Activated CD4-positive, alpha-beta memory T cell treated with anti-CD3 and anti-CD28 coated beads for 36 hours (primary cell): ENCODE results near the gene SIGLEC11. TPM values are rescaled to one million over a fixed set of nuclear protein-coding genes. Genes with fewer than 3 reads are reported as not detected.
"Not testable (repeated sequence)": the region's sequence is repeated elsewhere in the genome, so short reads cannot be mapped to it uniquely, and the experiment has no call there.

ENCODE experiments used
- CTCF ChIA-PET: fragments of 350-600 bp; sonication (Branson Sonifier 250); formaldehyde crosslinking; loops from one replicate; lab custom pipeline; 2021; ENCODE audit warnings: antibody characterized with exemption, inconsistent platforms; lab: Charles Lee
- POLR2A ChIA-PET: fragments of 350-600 bp; sonication (Branson Sonifier 250); formaldehyde crosslinking; loops from one replicate; lab custom pipeline; 2021; ENCODE audit warnings: antibody characterized with exemption; lab: Charles Lee
- DNase-seq: peaks from one replicate; pipeline ENCODE4 v3.0.0-alpha.2; 2020
- H3K27ac Mint-ChIP-seq: one replicate; pipeline ENCODE4 v1.8.0; 2021; ENCODE audit warnings: mixed read lengths
- H3K27me3 Mint-ChIP-seq: one replicate; pipeline ENCODE4 v1.8.0; 2021; ENCODE audit warnings: mixed read lengths
- H3K36me3 Mint-ChIP-seq: one replicate; pipeline ENCODE4 v1.8.0; 2021; ENCODE audit warnings: mixed read lengths
- H3K4me1 Mint-ChIP-seq: one replicate; pipeline ENCODE4 v1.8.0; 2021; ENCODE audit warnings: low read depth, mixed read lengths
- H3K4me3 Mint-ChIP-seq: one replicate; pipeline ENCODE4 v1.8.0; 2021; ENCODE audit warnings: mild to moderate bottlenecking, mixed read lengths
- H3K9me3 Mint-ChIP-seq: one replicate; pipeline ENCODE4 v1.8.0; 2021; ENCODE audit warnings: mixed read lengths
- intact Hi-C: fragments of 100-400 bp; cut with micrococcal nuclease; formaldehyde crosslinking; loops from one replicate; pipeline ENCODE4 v1.15.1; 2023
- total RNA-seq, 2 experiments: library from RNA; stranded (reverse); gene quantifications; one replicate each; pipeline ENCODE4 v1.2.3, GENCODE V29; 2021

SIGLEC11 gene
- total RNA-seq, 2 experiments from 2014 or later = not detected

DNA sequence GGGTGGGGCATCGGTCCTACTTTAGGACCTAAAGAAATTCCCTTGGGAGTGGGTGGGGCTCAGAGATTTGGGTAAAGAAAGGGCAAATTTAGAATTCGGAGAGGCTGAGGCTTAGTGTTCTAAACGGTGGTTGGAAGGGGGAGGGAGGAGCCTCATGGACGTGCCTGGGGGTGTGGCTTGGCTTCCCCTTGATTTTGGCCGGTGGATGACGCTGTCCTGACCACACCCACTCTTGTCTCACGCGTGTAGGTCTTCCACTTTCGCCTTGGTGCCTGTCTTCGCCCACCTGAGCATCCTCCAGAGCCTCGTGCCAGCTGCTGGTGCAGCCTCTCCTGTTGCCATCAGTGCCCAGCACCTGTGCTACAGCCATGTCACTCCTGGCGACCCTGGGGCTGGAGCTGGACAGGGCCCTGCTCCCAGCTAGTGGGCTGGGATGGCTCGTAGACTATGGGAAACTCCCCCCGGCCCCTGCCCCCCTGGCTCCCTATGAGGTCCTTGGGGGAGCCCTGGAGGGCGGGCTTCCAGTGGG lies 30.4 kb downstream of the SIGLEC11 start:
- peak overlapping the region; percentile 98 for H3K4me3 Mint-ChIP-seq
- peaks cover 46% of the 10 kb centered on the region for H3K36me3 Mint-ChIP-seq
- H3K27ac Mint-ChIP-seq = no peak overlapping the region
- ChIA-PET POLR2A (interaction anchor here (2.2 to 4.3 kb wide), 4 partner anchors 18 to 95 kb away, joined by 9 to 62 read pairs (median 26); partner anchors contain the start of genes AKT1S1, IL4I1, TBC1D17 and VRK3), CTCF (interaction anchor here (0.6 kb wide), 1 partner anchor 19 kb away, joined by 3 read pairs; no protein-coding TSS in a partner anchor)
- intact Hi-C loops = loop anchor here (1.0 kb wide), 1 partner anchor 53 kb away; the partner anchor contains the start of genes AKT1S1 and TBC1D17
- peaks cover 63% of the 10 kb centered on the region for H3K4me1 Mint-ChIP-seq
- H3K9me3 Mint-ChIP-seq = no peaks in the 10 kb centered on the region
- DNase-seq = peak; percentile 33
- H3K27me3 Mint-ChIP-seq = peaks cover 5% of the 10 kb centered on the region

- intact Hi-C loops = loop anchor here (1.0 to 5.0 kb wide), 6 partner anchors 19 to 164 kb away; partner anchors contain the start of genes AKT1S1, FUZ, TBC1D17 and VRK3
- Mint-ChIP-seq H3K9me3 (no peaks in the 10 kb centered on the region), H3K27ac (peak overlapping the region; percentile 98), H3K36me3 (peaks cover 50% of the 10 kb centered on the region), H3K27me3 (peaks cover 5% of the 10 kb centered on the region), H3K4me3 (peak overlapping the region; percentile 98), H3K4me1 (peaks cover 66% of the 10 kb centered on the region)
- ChIA-PET CTCF (interaction anchor here (0.5 to 1.5 kb wide), 4 partner anchors 8 to 96 kb away, joined by 3 to 7 read pairs (median 4); partner anchors contain the start of genes VRK3 and ZNF473), POLR2A (interaction anchor here (0.7 to 4.3 kb wide), 8 partner anchors 17 to 96 kb away, joined by 3 to 62 read pairs (median 8); partner anchors contain the start of genes AKT1S1, IL4I1, PTOV1 and TBC1D17)
- peak; percentile 96 for DNase-seq
Observed at GRCh38 chr19:49929611-49930482, 31.1 kb downstream of the SIGLEC11 start.

DNA sequence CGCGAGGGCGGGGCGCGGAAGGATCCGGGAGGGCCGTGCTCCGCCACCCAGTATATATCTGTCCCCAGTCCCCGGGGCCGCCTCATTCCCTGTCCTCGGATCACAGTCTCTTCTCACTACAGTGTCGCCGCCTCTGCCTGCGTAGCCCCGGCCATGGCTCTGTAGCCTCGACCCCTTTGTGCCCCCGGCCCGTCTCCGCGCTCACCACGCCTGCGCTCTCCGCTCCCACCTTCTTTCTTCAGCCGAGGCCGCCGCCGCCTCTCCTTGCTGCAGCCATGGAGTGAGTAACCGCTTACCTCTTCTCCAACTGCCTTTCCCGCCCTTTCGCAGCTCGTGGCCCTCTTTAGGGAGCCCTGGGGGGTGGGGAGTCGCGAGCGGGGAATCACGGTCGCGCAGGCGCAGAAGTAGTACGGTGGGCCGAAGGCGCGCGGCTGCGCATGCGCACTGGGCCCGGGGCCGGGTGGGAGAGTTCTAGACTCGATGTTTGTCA lies 31.8 kb downstream of the SIGLEC11 start, which contains the start of the genes ATF5 and NUP62:
Gene ATF5, plus strand, starts transcription at position 85 of the 490 bp plus-strand sequence. CDS start 1,646 bp downstream, outside the sequence.
Gene NUP62, minus strand, starts transcription at position 384 of the 490 bp plus-strand sequence. CDS start 19,697 bp downstream, outside the sequence.
- Mint-ChIP-seq H3K9me3 (no peaks in the 10 kb centered on the region), H3K27ac (peak within 1 kb of the TSS; percentile 98), H3K4me1 (peaks cover 72% of the 10 kb centered on the region), H3K27me3 (peaks cover 5% of the 10 kb centered on the region), H3K36me3 (peaks cover 55% of the 10 kb centered on the region), H3K4me3 (peak within 1 kb of the TSS; percentile 98)
- POLR2A ChIA-PET = interaction anchor here (0.7 to 4.3 kb wide), 9 partner anchors 17 to 116 kb away, joined by 3 to 62 read pairs (median 8); partner anchors contain the start of genes AKT1S1, FUZ, IL4I1 and PTOV1
- intact Hi-C loops = loop anchor here (1.0 to 5.0 kb wide), 5 partner anchors 18 to 163 kb away; partner anchors contain the start of genes FUZ and VRK3
- DNase-seq = peak; percentile 94
- CTCF ChIA-PET = interaction anchor here (1.1 to 1.6 kb wide), 5 partner anchors 8 to 96 kb away, joined by 5 to 7 read pairs (median 5); partner anchors contain the start of genes VRK3 and ZNF473

DNA sequence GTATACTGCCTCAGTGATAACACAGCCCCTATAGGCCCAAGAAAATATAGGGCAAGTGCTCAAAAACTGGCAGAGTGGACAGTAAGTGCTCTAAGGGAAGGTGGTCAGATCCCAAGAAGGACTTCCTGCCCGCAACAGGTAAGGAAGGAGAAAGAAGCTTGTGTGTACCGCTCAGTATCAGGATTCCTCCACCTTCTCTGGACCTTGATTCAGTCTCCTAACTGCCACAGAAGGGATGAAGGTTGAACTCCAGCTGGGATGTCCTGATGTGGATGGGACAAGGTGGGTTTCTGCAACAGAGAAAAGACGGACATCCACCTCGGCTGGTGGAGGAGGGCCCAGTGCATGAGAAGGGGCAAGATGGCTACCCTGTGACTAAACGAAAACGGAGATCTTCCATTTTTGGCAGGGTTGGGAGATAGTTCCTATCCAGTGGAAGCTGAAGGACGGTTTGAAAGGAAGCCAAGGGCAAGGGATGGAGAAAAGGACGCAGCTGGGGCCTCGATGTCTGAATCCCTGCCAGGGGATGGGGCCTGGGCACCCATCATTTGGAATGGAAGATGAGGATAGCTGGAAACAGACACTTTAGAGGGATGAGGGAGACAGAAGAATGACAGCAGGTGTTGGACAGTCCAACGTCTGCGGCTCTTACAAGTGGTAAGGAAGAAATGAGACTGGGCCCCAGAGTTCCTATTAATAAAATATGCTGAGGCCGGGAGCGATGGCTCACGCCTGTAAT lies 33.3 kb downstream of the SIGLEC11 start:
- intact Hi-C loops = loop anchor here (2.0 to 5.0 kb wide), 2 partner anchors 17 to 115 kb away; partner anchors contain the start of gene FUZ
- peaks cover 5% of the 10 kb centered on the region for H3K27me3 Mint-ChIP-seq
- ChIA-PET POLR2A (interaction anchor here (0.7 to 4.3 kb wide), 8 partner anchors 15 to 51 kb away, joined by 3 to 62 read pairs (median 6); partner anchors contain the start of genes AKT1S1, IL4I1 and TBC1D17), CTCF (interaction anchor here (0.6 to 1.6 kb wide), 6 partner anchors 8 to 248 kb away, joined by 3 to 5 read pairs (median 3); no protein-coding TSS in a partner anchor)
- H3K4me1 Mint-ChIP-seq = peaks cover 73% of the 10 kb centered on the region
- H3K4me3 Mint-ChIP-seq = peak overlapping the region; percentile 98
- DNase-seq = no peak
- no peaks in the 10 kb centered on the region for H3K9me3 Mint-ChIP-seq
- H3K27ac Mint-ChIP-seq = peak overlapping the region; percentile 98
- H3K36me3 Mint-ChIP-seq = peaks cover 69% of the 10 kb centered on the region

DNA sequence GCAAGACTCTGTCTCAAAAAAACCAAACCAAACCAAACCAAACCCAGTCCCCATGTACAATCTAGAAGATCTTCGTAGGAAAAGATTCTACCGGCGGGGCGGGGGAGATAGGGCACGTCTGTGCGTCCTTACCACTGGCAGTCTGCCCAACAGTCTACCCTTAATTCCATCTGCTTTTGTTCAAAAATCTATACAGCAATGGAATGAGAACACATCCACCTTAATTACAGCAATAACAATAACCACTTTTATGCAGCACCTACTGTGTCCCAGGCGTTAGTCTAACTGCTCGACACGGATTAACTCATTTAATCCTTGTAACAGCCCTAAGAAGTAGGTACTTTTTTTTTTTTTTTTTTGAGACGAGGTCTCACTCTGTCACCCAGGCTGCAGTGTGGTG lies 34.5 kb downstream of the SIGLEC11 start:
- peaks cover 71% of the 10 kb centered on the region for H3K36me3 Mint-ChIP-seq
- CTCF ChIA-PET = interaction anchor here (1.0 kb wide), 1 partner anchor 11 kb away, joined by 3 read pairs; no protein-coding TSS in a partner anchor
- no peak for DNase-seq
- H3K27ac Mint-ChIP-seq = peak overlapping the region; percentile 54
- H3K4me3 Mint-ChIP-seq = peak overlapping the region; percentile 16
- peaks cover 72% of the 10 kb centered on the region for H3K4me1 Mint-ChIP-seq
- no peaks in the 10 kb centered on the region for H3K9me3 Mint-ChIP-seq
- H3K27me3 Mint-ChIP-seq = peaks cover 5% of the 10 kb centered on the region
- POLR2A ChIA-PET = interaction anchor here (4.3 kb wide), 1 partner anchor 31 kb away, joined by 62 read pairs; the partner anchor contains the start of gene IL4I1
- intact Hi-C loops = loop anchor here (5.0 kb wide), 1 partner anchor 114 kb away; the partner anchor contains the start of gene FUZ

DNA sequence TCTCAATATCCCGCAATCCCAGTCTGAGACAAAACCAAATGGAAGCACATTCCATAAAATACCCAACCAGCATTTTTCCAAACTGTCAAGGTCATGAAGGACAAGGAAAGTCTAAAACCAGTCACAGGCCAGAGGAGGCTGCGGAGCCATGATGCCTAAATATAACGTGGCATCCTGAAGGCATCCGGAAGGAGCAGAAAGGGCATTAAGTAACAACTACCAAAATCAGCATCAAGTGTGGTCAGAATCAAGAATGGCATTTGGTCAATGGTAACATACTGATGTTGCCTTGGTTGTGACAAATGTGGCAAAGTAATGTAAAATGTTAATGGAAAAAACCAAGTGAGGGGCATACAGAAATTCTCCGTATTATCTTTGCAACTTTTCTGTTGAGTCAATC lies 35.5 kb downstream of the SIGLEC11 start:
- no peaks in the 10 kb centered on the region for H3K9me3 Mint-ChIP-seq
- ChIA-PET CTCF (no interaction called here), POLR2A (no interaction called here)
- peak overlapping the region; percentile 54 for H3K27ac Mint-ChIP-seq
- intact Hi-C loops = loop anchor here (5.0 kb wide), 1 partner anchor 113 kb away; the partner anchor contains the start of gene FUZ
- no peak for DNase-seq
- H3K36me3 Mint-ChIP-seq = peaks cover 73% of the 10 kb centered on the region
- peaks cover 74% of the 10 kb centered on the region for H3K4me1 Mint-ChIP-seq
- no peak overlapping the region for H3K4me3 Mint-ChIP-seq
- H3K27me3 Mint-ChIP-seq = peaks cover 5% of the 10 kb centered on the region

DNA sequence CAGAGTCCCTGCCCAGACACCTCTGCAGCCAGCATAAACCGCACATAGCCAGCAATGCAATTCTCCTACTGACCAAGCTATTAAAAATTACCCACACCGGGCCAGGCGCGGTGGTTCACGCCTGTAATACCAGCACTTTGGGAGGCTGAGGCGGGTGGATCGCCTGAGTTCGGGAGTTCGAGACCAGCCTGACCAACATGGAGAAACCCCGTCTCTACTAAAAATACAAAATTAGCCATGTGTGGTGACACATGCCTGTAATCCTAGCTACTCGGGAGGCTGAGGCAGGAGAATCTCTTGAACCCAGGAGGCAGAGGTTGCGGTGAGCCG lies 36.1 kb downstream of the SIGLEC11 start:
- DNase-seq, H3K27me3 Mint-ChIP-seq, H3K9me3 Mint-ChIP-seq, POLR2A ChIA-PET, CTCF ChIA-PET, H3K4me3 Mint-ChIP-seq: not testable (repeated sequence)
- Mint-ChIP-seq H3K4me1 (peaks cover 70% of the 10 kb centered on the region), H3K27ac (peak overlapping the region; percentile 45), H3K36me3 (peaks cover 70% of the 10 kb centered on the region)
- intact Hi-C loops = loop anchor here (5.0 kb wide), 1 partner anchor 113 kb away; the partner anchor contains the start of gene FUZ

DNA sequence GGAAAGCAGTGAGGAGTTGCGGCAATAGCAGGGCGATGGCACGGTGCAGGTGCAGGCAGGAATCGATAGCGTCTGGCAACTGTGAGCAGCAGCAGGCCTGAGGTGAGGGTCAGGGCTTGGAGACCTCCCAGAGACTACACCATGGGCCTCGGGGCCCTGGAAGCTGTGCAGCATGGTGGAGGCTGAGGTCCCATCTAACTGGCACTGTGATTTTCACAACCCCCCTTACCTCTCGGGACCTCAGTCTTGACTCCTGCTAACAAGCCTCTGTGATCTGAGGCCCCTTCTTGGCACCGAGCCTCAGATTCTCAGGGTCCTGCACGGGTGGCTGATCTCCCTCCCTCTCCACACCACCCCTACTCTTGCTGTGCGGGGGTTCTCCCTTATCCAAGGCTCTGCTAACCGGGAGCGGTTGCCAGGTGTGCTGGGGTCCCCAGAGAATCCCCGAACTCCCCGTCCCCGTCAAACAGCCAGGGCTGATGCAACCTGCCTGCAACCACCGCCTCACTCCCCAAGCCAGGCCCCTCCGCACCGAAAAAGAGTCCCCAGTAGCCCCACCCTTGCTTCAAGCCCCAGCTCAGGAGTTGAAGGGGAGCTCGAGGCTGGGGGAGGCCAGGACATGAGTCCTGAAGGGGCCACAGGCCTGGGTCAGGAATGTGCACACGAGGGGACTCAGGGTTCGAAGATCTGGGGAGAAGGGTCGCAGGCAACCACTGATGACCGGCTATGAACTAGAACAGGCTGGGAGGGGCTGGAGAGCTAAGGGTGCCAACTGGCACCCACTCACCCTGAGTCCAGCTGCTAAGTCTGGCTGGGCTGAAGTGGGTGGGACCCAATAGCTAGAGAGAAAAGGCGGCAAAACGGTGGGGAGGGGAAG lies 36.7 kb downstream of the SIGLEC11 start:
- intact Hi-C loops = no loop called here
- CTCF ChIA-PET = no interaction called here
- H3K27me3 Mint-ChIP-seq = no peaks in the 10 kb centered on the region
- H3K36me3 Mint-ChIP-seq = peaks cover 68% of the 10 kb centered on the region
- H3K4me3 Mint-ChIP-seq = no peak overlapping the region
- POLR2A ChIA-PET = no interaction called here
- no peaks in the 10 kb centered on the region for H3K9me3 Mint-ChIP-seq
- H3K27ac Mint-ChIP-seq = peak overlapping the region; percentile 82
- peaks cover 69% of the 10 kb centered on the region for H3K4me1 Mint-ChIP-seq
- no peak for DNase-seq

GRCh38 chr19:49923055-49924003 lies 37.6 kb downstream of the SIGLEC11 start:
- Mint-ChIP-seq H3K4me1 (peaks cover 70% of the 10 kb centered on the region), H3K9me3 (no peaks in the 10 kb centered on the region), H3K36me3 (peaks cover 64% of the 10 kb centered on the region), H3K4me3 (no peak overlapping the region), H3K27me3 (no peaks in the 10 kb centered on the region), H3K27ac (peak overlapping the region; percentile 82)
- no peak for DNase-seq
- CTCF ChIA-PET = no interaction called here
- intact Hi-C loops = no loop called here
- POLR2A ChIA-PET = interaction anchor here (0.6 kb wide), 1 partner anchor 381 kb away, joined by 3 read pairs; no protein-coding TSS in a partner anchor
